Prostate gland (tissue), 2 donors: ENCODE data around the gene HDHD5. TPM values are rescaled to one million over a fixed set of nuclear protein-coding genes. Genes with fewer than 3 reads are reported as not detected.

ENCODE experiments used
- DNase-seq: peaks from one replicate; pipeline ENCODE4 v3.0.0-alpha.2; 2019; ENCODE audit warnings: low spot score
- H3K27ac ChIP-seq, 2 donors: fragments of 200-600 bp; sonication (generic); 2 replicates each; pipeline ENCODE4 v1.5.1; 2017 to 2019
- H3K27me3 ChIP-seq: fragments of 200-600 bp; sonication (generic); replicated peaks from 2 replicates; pipeline ENCODE4 v1.5.1; 2019; ENCODE audit not compliant: insufficient read depth
- H3K36me3 ChIP-seq, 2 donors: fragments of 200-600 bp; sonication (generic); 1 replicate in 1 of 2; 2 replicates in 1 of 2; pipeline versions ENCODE4 v1.5.1 to v1.8.1; 2017 to 2019
- H3K4me1 ChIP-seq: fragments of 200-600 bp; sonication (generic); replicated peaks from 2 replicates; pipeline ENCODE4 v1.5.1; 2019
- H3K4me3 ChIP-seq, 2 donors: fragments of 200-600 bp; sonication (generic); 2 replicates each; pipeline ENCODE4 v1.5.1; 2017 to 2019
- H3K9me3 ChIP-seq: fragments of 200-600 bp; sonication (generic); 2 replicates; pipeline ENCODE4 v1.5.1; 2017
- CTCF ChIP-seq, 4 experiments: fragments of 200-600 bp in 2 of 4; fragments of 450-650 bp in 2 of 4; sonication (generic) in 2 of 4; IDR thresholded peaks; 1 replicate in 3 of 4; 2 replicates in 1 of 4; pipeline ENCODE4 v1.5.1; 2016 to 2019; ENCODE audit warnings: antibody characterized with exemption in 4 of 4, mild to moderate bottlenecking in 2 of 4, moderate library complexity in 2 of 4
- POLR2A ChIP-seq: fragments of 450-650 bp; IDR thresholded peaks from one replicate; pipeline ENCODE4 v1.6.1; 2016; ENCODE audit warnings: antibody characterized with exemption, mild to moderate bottlenecking
- POLR2AphosphoS5 ChIP-seq: sonication (generic); formaldehyde crosslinking; IDR thresholded peaks from one replicate; pipeline ENCODE4 v1.6.1; 2017; ENCODE audit warnings: antibody characterized with exemption
- WGBS: methylation state at CpG from one replicate; pipeline ENCODE4 v1.1.5; 2018; 5-methylcytosine and 5-hydroxymethylcytosine counted together
- intact Hi-C: fragments of 100-400 bp; cut with DNase I; formaldehyde crosslinking; loops from one replicate; pipeline ENCODE4 v1.14.2; 2022
- total RNA-seq, 2 donors: library from RNA; depleted of rRNA; stranded (reverse); fragments of >200 nt; gene quantifications; one replicate each; pipeline ENCODE4 v1.1.0, GENCODE V29; 2016

HDHD5 gene
- total RNA-seq, 2 donors from 2014 or later: 38.7 to 51.6 TPM

- 29% methylated on average over 33 of the region's 63 CpGs for WGBS
- DNase-seq: no peak
- intact Hi-C loops: no loop called here
- peaks cover 9% of the 10 kb centered on the region for H3K4me1 ChIP-seq
- H3K9me3 ChIP-seq: no peaks in the 10 kb centered on the region
- H3K27ac ChIP-seq: peak overlapping the region in 1 of 2 donors; percentile 3
- H3K27me3 ChIP-seq: no peaks in the 10 kb centered on the region
- peak overlapping the region; percentile 56 to 75 for H3K4me3 ChIP-seq
- no peaks in the 10 kb centered on the region for H3K36me3 ChIP-seq
- TF ChIP-seq POLR2A: no peak
- peak in 1 of 4 experiments; percentile 30 for TF ChIP-seq CTCF (IDR thresholded peaks at IDR 0.05)
Observed at GRCh38 chr22:17119481-17120202, 39.4 kb downstream of the HDHD5 start.

- no peak for TF ChIP-seq POLR2AphosphoS5
- TF ChIP-seq CTCF (IDR thresholded peaks at IDR 0.05): no peak
- TF ChIP-seq POLR2A: no peak
Observed at GRCh38 chr22:17118342-17118741, 40.7 kb downstream of the HDHD5 start.

GRCh38 chr22:17117890-17118289 is 41.2 kb downstream of the HDHD5 start:
- intact Hi-C loops: no loop called here
- peak overlapping the region; percentile 30 to 83 for H3K27ac ChIP-seq
- no peaks in the 10 kb centered on the region for H3K9me3 ChIP-seq
- no peaks in the 10 kb centered on the region for H3K27me3 ChIP-seq
- peaks cover 9% of the 10 kb centered on the region for H3K4me1 ChIP-seq
- WGBS: 58% methylated on average over 4 of the region's 4 CpGs
- no peak for DNase-seq
- TF ChIP-seq POLR2A (no peak), POLR2AphosphoS5 (no peak), CTCF (IDR thresholded peaks at IDR 0.05) (no peak)
- H3K4me3 ChIP-seq: no peak overlapping the region
- H3K36me3 ChIP-seq: no peaks in the 10 kb centered on the region

More at GRCh38 chr22:17118342-17118741, 40.7 kb downstream of the HDHD5 start:
- WGBS: 88% methylated on average over 4 of the region's 4 CpGs
- intact Hi-C loops: no loop called here
- Histone ChIP-seq H3K9me3 (no peaks in the 10 kb centered on the region), H3K27ac (peak overlapping the region in 1 of 2 donors; percentile 83), H3K36me3 (no peaks in the 10 kb centered on the region), H3K27me3 (no peaks in the 10 kb centered on the region), H3K4me1 (peaks cover 9% of the 10 kb centered on the region), H3K4me3 (no peak overlapping the region)
- no peak for DNase-seq

GRCh38 chr22:17117400-17117799 is 41.7 kb downstream of the HDHD5 start:
- intact Hi-C loops: no loop called here
- Histone ChIP-seq H3K27ac (peak overlapping the region; percentile 30 to 83), H3K27me3 (no peaks in the 10 kb centered on the region), H3K9me3 (no peaks in the 10 kb centered on the region), H3K4me1 (peaks cover 9% of the 10 kb centered on the region), H3K4me3 (no peak overlapping the region), H3K36me3 (no peaks in the 10 kb centered on the region)
- 72% methylated on average over 3 of the region's 3 CpGs for WGBS
- DNase-seq: no peak
- TF ChIP-seq POLR2A (no peak), POLR2AphosphoS5 (no peak), CTCF (IDR thresholded peaks at IDR 0.05) (no peak)
